Measurements from ENCODE around the gene HIVEP3.

Gene HIVEP3

DNA sequence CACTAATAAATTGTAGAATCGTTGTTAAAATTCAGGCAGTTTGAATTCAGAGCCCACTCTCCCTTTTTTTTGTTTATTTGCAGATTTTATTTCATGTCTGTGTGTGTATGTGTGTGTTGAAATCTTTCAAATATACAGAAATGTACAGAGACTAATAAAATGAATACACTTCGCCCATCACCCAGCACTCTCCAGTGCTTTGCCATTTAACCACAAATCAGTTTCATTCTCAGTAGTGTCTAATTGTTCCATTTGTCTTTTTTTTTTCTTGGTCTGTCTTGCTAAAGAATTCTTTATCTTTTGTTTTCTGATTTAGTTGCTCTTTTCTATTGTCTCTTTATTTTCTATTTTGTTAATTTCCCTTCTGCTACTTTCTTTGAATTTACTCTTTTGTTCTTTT, 99.7 kb downstream of the HIVEP3 start:
- H3K79me2 ChIP-seq (ENCODE audit: low read length), result no peaks in the 10 kb centered on the region
- DNase-seq, result peak; percentile 61
- TF ChIP-seq EZH2phosphoT487 (IDR thresholded peaks at IDR 0.05; ENCODE audit: low read length), result no peak
- TF ChIP-seq EZH2 (optimal IDR thresholded peaks at IDR 0.05; ENCODE audit: low read depth, low read length), result no peak
- TF ChIP-seq, protein P1, sequence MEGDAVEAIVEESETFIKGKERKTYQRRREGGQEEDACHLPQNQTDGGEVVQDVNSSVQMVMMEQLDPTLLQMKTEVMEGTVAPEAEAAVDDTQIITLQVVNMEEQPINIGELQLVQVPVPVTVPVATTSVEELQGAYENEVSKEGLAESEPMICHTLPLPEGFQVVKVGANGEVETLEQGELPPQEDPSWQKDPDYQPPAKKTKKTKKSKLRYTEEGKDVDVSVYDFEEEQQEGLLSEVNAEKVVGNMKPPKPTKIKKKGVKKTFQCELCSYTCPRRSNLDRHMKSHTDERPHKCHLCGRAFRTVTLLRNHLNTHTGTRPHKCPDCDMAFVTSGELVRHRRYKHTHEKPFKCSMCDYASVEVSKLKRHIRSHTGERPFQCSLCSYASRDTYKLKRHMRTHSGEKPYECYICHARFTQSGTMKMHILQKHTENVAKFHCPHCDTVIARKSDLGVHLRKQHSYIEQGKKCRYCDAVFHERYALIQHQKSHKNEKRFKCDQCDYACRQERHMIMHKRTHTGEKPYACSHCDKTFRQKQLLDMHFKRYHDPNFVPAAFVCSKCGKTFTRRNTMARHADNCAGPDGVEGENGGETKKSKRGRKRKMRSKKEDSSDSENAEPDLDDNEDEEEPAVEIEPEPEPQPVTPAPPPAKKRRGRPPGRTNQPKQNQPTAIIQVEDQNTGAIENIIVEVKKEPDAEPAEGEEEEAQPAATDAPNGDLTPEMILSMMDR (IDR thresholded peaks at IDR 0.05; ENCODE audit: low read length), result no peak

DNA sequence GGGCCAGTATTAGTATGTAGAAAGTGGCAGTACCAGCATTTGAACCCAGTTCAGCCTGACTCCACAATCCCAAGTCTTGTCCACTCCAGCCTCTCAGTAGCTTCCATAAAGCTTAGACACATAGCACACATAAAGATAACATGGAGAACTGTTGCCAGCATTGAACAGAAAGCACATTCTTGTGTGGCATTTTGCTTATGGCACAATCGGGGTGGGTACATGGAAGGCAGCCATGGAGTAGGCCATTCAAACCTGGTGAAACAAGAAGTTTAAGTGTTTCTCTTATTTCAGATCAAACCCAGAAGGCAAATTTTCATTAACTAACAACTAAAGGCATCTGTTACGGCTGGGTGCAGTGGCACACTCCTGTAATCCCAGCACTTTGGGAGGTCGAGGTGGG, 102.7 kb downstream of the HIVEP3 start:
- H3K79me2 ChIP-seq (ENCODE audit: low read length), result no peaks in the 10 kb centered on the region
- H3K9ac ChIP-seq (ENCODE audit: low read length), result no peak overlapping the region
- no peaks in the 10 kb centered on the region for H3K27me3 ChIP-seq (replicated peaks; ENCODE audit: insufficient read depth, low read length)
- H3K9me3 ChIP-seq (replicated peaks; ENCODE audit: insufficient read depth, low read length), result no peaks in the 10 kb centered on the region
- no peak overlapping the region for H3K4me2 ChIP-seq (ENCODE audit: low read depth, low read length)
- H4K20me1 ChIP-seq (ENCODE audit: insufficient read depth, low read length), result no peaks in the 10 kb centered on the region
- H3K27ac ChIP-seq (ENCODE audit: low read length), result no peak overlapping the region
- no peak overlapping the region for H3K4me3 ChIP-seq (ENCODE audit: low read length)
- H3K36me3 ChIP-seq (replicated peaks; ENCODE audit: insufficient read depth, low read length), result no peaks in the 10 kb centered on the region
- peaks cover 18% of the 10 kb centered on the region; the same call in 1 of the 2 replicates for H3K4me1 ChIP-seq (ENCODE audit: low read length)
- TF ChIP-seq EZH2 (optimal IDR thresholded peaks at IDR 0.05; ENCODE audit: low read depth, low read length) (no peak), EZH2phosphoT487 (IDR thresholded peaks at IDR 0.05; ENCODE audit: low read length) (no peak)
- TF ChIP-seq, protein P1 (IDR thresholded peaks at IDR 0.05; ENCODE audit: low read length), result no peak
- no peaks in the 10 kb centered on the region for H3F3A ChIP-seq (ENCODE audit: insufficient read depth, low read length)
- H3K9me2 ChIP-seq (replicated peaks; ENCODE audit: insufficient read depth, low read length), result no peaks in the 10 kb centered on the region
- no peak overlapping the region for H2AFZ ChIP-seq (ENCODE audit: low read length)
- no peak for DNase-seq

More for the DNA sequence above, 99.7 kb downstream of the HIVEP3 start:
- Histone ChIP-seq H3K4me1 (ENCODE audit: low read length) (peaks cover 13% of the 10 kb centered on the region; the same call in 1 of the 2 replicates), H3K9me2 (replicated peaks; ENCODE audit: insufficient read depth, low read length) (no peaks in the 10 kb centered on the region), H3K27ac (ENCODE audit: low read length) (no peak overlapping the region), H3F3A (ENCODE audit: insufficient read depth, low read length) (no peaks in the 10 kb centered on the region), H2AFZ (ENCODE audit: low read length) (no peak overlapping the region), H3K27me3 (replicated peaks; ENCODE audit: insufficient read depth, low read length) (no peaks in the 10 kb centered on the region), H3K4me2 (ENCODE audit: low read depth, low read length) (no peak overlapping the region), H3K9me3 (replicated peaks; ENCODE audit: insufficient read depth, low read length) (no peaks in the 10 kb centered on the region), H3K4me3 (ENCODE audit: low read length) (no peak overlapping the region), H3K36me3 (replicated peaks; ENCODE audit: insufficient read depth, low read length) (no peaks in the 10 kb centered on the region), H4K20me1 (ENCODE audit: insufficient read depth, low read length) (no peaks in the 10 kb centered on the region), H3K9ac (ENCODE audit: low read length) (no peak overlapping the region)

DNA sequence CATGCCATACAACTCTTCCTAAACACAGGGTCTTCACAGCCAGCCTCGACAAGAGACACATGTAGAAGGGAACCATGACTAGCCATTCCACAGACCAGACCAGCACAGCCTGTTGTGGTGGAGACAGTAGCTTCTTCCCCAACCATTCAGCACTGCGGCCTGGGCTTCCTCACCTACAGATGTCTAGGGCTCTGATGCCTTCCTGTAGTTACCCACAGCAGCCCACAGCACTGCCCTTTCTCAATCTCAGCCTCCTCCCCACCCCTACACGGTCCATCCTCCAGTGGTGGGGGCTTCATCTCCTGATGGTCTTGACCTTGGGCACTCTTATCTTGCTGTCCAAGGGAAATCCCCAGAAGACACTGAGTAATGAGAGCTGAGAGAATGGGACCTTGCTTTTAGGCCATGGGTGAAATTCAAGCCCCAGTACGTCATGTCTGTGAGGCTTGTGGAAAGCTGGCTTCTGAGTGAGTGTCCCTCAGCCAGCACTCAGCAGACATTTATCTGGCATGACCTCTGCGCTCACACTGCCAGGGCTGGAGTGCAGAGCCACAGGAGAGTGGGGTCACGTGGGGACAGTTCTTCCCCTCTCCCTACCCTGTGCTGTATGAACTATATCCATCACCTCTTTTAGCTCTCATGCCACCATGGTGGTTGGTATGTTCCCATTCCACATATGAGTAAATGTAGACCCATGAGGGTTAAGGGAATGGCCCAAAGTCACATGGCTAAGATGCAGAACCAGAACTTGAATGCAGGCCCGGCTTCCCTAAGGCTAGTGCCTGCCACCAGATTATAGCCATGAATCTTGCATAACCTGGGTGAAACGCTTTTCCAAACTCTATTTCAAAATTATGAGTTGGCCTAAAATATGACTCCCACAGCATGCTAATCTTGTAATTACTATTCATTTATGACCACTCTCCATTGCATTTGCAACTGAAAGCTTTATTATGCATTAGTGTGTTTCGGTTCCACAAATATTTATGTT, 104.7 kb downstream of the HIVEP3 start:
- H3K79me2 ChIP-seq (ENCODE audit: low read length), result no peaks in the 10 kb centered on the region
- H3K27ac ChIP-seq (ENCODE audit: low read length), result no peak overlapping the region
- no peak for TF ChIP-seq EZH2 (optimal IDR thresholded peaks at IDR 0.05; ENCODE audit: low read depth, low read length)
- TF ChIP-seq, protein P1 (IDR thresholded peaks at IDR 0.05; ENCODE audit: low read length), result no peak
- no peak overlapping the region for H3K4me2 ChIP-seq (ENCODE audit: low read depth, low read length)
- no peaks in the 10 kb centered on the region for H3K9me2 ChIP-seq (replicated peaks; ENCODE audit: insufficient read depth, low read length)
- H2AFZ ChIP-seq (ENCODE audit: low read length), result no peak overlapping the region
- no peak for DNase-seq
- H3K27me3 ChIP-seq (replicated peaks; ENCODE audit: insufficient read depth, low read length), result no peaks in the 10 kb centered on the region
- H3F3A ChIP-seq (ENCODE audit: insufficient read depth, low read length), result no peaks in the 10 kb centered on the region
- no peaks in the 10 kb centered on the region for H3K9me3 ChIP-seq (replicated peaks; ENCODE audit: insufficient read depth, low read length)
- H3K4me3 ChIP-seq (ENCODE audit: low read length), result no peak overlapping the region
- H4K20me1 ChIP-seq (ENCODE audit: insufficient read depth, low read length), result no peaks in the 10 kb centered on the region
- no peaks in the 10 kb centered on the region for H3K36me3 ChIP-seq (replicated peaks; ENCODE audit: insufficient read depth, low read length)
- H3K4me1 ChIP-seq (ENCODE audit: low read length), result peaks cover 25% of the 10 kb centered on the region
- H3K9ac ChIP-seq (ENCODE audit: low read length), result no peak overlapping the region
